GM23248 (cell line): ENCODE data around the gene SETBP1.

Source experiments
- EZH2 ChIP-seq: fragments of 200-600 bp; sonication (generic); IDR thresholded peaks from 2 replicates; pipeline ENCODE4 v1.6.1; 2018; ENCODE audit warnings: antibody characterized with exemption, mild to moderate bottlenecking; ENCODE audit not compliant: insufficient read depth, poor library complexity, severe bottlenecking
- EZH2phosphoT487 ChIP-seq: fragments of 200-600 bp; sonication (generic); IDR thresholded peaks from 2 replicates; pipeline ENCODE4 v1.6.1; 2018; ENCODE audit warnings: antibody characterized with exemption, moderate library complexity, mild to moderate bottlenecking, low read depth; ENCODE audit not compliant: insufficient read depth

GRCh38 chr18:44986933-44987332 lies 306.2 kb downstream of the SETBP1 start:
- TF ChIP-seq EZH2, result no peak
- no peak for TF ChIP-seq EZH2phosphoT487
